ENCODE results near the gene CAMSAP1. TPM values are rescaled to one million over a fixed set of nuclear protein-coding genes. Genes with fewer than 3 reads are reported as not detected.

CAMSAP1 gene
- total RNA-seq, 1 donor: 26.1 TPM

DNA sequence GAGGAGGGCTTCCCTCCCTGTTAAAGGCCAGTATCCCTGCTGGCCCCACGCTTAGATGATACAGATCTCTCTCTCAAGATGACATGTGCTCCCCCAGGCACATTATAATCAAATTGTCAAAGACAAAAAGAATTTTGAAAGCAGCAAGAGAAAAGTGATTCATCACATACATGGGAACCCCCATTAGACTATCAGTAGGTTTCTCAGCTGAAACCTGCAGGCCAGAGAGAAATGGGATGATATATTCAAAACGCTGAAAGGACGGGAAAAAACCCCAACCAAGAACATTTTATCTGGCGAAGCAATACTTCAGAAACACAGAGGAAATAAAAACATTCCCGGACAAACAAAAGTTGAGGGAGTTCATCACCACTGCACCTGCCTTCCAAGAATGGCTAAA, 78.7 kb downstream of the CAMSAP1 start:
- Histone ChIP-seq H3K27ac (ENCODE audit: low read depth, low read length) (no peak overlapping the region), H3K9me3 (ENCODE audit: low read depth, low read length) (no peaks in the 10 kb centered on the region), H3K4me2 (ENCODE audit: insufficient read depth, low read length) (no peak overlapping the region), H3K4me1 (ENCODE audit: insufficient read depth, low read length) (no peaks in the 10 kb centered on the region), H2AFZ (ENCODE audit: low read length) (no peak overlapping the region), H4K20me1 (ENCODE audit: insufficient read depth, low read length) (peaks cover 36% of the 10 kb centered on the region), H3K79me2 (ENCODE audit: insufficient read depth, low read length) (peaks cover 35% of the 10 kb centered on the region), H3K4me3 (ENCODE audit: insufficient read depth, low read length) (no peak overlapping the region), H3K36me3 (ENCODE audit: insufficient read depth, low read length) (peaks cover 9% of the 10 kb centered on the region), H3K27me3 (ENCODE audit: insufficient read depth, low read length) (no peaks in the 10 kb centered on the region)
- DNase-seq (ENCODE audit: insufficient read length, low spot score, missing footprints): peak; percentile 18
- TF ChIP-seq, protein P1, sequence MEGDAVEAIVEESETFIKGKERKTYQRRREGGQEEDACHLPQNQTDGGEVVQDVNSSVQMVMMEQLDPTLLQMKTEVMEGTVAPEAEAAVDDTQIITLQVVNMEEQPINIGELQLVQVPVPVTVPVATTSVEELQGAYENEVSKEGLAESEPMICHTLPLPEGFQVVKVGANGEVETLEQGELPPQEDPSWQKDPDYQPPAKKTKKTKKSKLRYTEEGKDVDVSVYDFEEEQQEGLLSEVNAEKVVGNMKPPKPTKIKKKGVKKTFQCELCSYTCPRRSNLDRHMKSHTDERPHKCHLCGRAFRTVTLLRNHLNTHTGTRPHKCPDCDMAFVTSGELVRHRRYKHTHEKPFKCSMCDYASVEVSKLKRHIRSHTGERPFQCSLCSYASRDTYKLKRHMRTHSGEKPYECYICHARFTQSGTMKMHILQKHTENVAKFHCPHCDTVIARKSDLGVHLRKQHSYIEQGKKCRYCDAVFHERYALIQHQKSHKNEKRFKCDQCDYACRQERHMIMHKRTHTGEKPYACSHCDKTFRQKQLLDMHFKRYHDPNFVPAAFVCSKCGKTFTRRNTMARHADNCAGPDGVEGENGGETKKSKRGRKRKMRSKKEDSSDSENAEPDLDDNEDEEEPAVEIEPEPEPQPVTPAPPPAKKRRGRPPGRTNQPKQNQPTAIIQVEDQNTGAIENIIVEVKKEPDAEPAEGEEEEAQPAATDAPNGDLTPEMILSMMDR (IDR thresholded peaks at IDR 0.05; ENCODE audit: extremely low read depth, low read depth, low read length): no peak

DNA sequence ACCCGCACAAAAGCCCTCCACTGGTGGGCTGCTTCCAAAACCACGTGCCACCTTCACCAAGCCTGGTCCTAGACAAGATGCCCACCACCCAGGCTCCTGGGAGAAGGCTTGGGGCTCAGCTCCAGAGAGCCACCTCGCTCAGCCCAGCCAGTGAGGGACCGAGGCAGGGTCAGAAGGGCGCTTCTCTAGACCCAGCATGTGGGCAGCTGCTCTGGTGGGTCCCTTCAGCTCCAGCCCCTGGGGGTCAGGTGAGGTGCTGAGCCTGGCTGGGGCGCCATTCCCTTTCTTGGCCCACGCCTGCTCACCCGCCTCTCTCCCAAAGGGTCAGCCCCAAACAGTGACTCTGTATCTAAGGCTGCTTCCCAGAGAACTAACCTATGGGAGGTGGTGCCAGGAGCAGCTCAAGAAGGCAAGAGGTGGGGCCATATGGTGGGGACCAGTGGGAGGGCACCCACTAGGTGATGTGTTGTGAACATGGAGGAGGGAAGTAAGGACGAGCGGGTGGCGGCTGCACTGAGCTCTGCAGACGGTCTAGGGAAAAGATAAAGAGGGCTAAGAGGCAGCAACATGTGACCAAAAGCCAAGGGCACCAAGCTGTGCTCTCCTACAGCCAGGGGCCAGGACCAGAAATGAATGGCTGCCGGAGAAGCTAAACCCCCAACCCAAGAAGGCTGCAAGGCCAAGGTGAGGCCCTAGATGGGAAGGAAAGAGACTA, 79.3 kb downstream of the CAMSAP1 start:
- H3K27ac ChIP-seq (ENCODE audit: low read depth, low read length): no peak overlapping the region
- peak; percentile 21 for DNase-seq (ENCODE audit: insufficient read length, low spot score, missing footprints)
- peaks cover 13% of the 10 kb centered on the region for H3K36me3 ChIP-seq (ENCODE audit: insufficient read depth, low read length)
- H3K4me3 ChIP-seq (ENCODE audit: insufficient read depth, low read length): no peak overlapping the region
- H2AFZ ChIP-seq (ENCODE audit: low read length): no peak overlapping the region
- H3K4me1 ChIP-seq (ENCODE audit: insufficient read depth, low read length): no peaks in the 10 kb centered on the region
- TF ChIP-seq, protein P1 (IDR thresholded peaks at IDR 0.05; ENCODE audit: extremely low read depth, low read depth, low read length): no peak
- H3K9me3 ChIP-seq (ENCODE audit: low read depth, low read length): no peaks in the 10 kb centered on the region
- no peaks in the 10 kb centered on the region for H3K27me3 ChIP-seq (ENCODE audit: insufficient read depth, low read length)
- H4K20me1 ChIP-seq (ENCODE audit: insufficient read depth, low read length): peaks cover 36% of the 10 kb centered on the region
- no peak overlapping the region for H3K4me2 ChIP-seq (ENCODE audit: insufficient read depth, low read length)
- H3K79me2 ChIP-seq (ENCODE audit: insufficient read depth, low read length): peaks cover 34% of the 10 kb centered on the region

DNA sequence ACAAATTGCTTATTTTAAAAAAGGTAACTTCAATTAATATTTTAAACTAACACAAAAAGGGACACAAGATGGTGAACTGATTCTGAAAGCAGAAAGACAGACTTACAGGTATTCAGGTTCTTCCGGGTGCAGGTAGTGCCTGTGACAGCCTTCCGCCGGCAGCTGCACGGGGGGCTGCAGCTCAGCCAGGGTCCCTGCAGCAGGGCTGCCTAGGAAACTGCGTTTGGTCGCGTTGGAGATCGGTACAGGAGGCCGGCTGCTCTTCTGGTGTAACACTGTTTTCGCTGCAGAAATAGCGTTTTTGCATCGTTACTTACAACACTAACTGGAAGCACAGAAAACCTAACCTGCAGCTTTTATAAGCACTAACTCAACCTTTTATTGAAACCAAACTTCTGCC, 80.0 kb downstream of the CAMSAP1 start:
- Histone ChIP-seq H3K79me2 (ENCODE audit: insufficient read depth, low read length) (peaks cover 34% of the 10 kb centered on the region), H2AFZ (ENCODE audit: low read length) (no peak overlapping the region), H3K4me3 (ENCODE audit: insufficient read depth, low read length) (no peak overlapping the region), H3K27ac (ENCODE audit: low read depth, low read length) (no peak overlapping the region), H3K36me3 (ENCODE audit: insufficient read depth, low read length) (peaks cover 21% of the 10 kb centered on the region), H3K4me2 (ENCODE audit: insufficient read depth, low read length) (no peak overlapping the region), H4K20me1 (ENCODE audit: insufficient read depth, low read length) (peaks cover 35% of the 10 kb centered on the region), H3K4me1 (ENCODE audit: insufficient read depth, low read length) (no peaks in the 10 kb centered on the region), H3K27me3 (ENCODE audit: insufficient read depth, low read length) (no peaks in the 10 kb centered on the region), H3K9me3 (ENCODE audit: low read depth, low read length) (no peaks in the 10 kb centered on the region)
- TF ChIP-seq, protein P1 (IDR thresholded peaks at IDR 0.05; ENCODE audit: extremely low read depth, low read depth, low read length): no peak
- peak; percentile 27 for DNase-seq (ENCODE audit: insufficient read length, low spot score, missing footprints)

DNA sequence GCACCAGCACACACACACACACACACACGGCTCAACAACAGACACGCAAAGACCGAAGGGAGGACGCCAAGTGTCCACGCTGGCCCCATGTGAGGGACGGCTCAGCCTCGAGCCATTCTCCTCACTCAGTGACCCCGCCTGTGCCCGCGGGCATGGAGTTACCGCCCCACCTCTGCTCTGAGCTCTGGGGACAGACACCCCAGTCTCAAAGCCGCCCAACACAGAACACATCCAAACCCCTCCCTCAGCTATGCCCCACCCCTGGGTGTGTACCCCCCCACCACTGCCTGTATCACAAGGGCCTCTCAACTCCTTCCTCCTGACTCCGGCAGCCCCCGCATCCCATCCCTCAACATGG, 81.2 kb downstream of the CAMSAP1 start:
- no peak for DNase-seq (ENCODE audit: insufficient read length, low spot score, missing footprints)
- Histone ChIP-seq H3K4me3 (ENCODE audit: insufficient read depth, low read length) (no peak overlapping the region), H3K27ac (ENCODE audit: low read depth, low read length) (no peak overlapping the region), H3K4me2 (ENCODE audit: insufficient read depth, low read length) (no peak overlapping the region), H4K20me1 (ENCODE audit: insufficient read depth, low read length) (peaks cover 31% of the 10 kb centered on the region), H2AFZ (ENCODE audit: low read length) (no peak overlapping the region), H3K79me2 (ENCODE audit: insufficient read depth, low read length) (peaks cover 32% of the 10 kb centered on the region), H3K9me3 (ENCODE audit: low read depth, low read length) (no peaks in the 10 kb centered on the region), H3K36me3 (ENCODE audit: insufficient read depth, low read length) (peaks cover 23% of the 10 kb centered on the region), H3K27me3 (ENCODE audit: insufficient read depth, low read length) (no peaks in the 10 kb centered on the region), H3K4me1 (ENCODE audit: insufficient read depth, low read length) (no peaks in the 10 kb centered on the region)
- TF ChIP-seq, protein P1 (IDR thresholded peaks at IDR 0.05; ENCODE audit: extremely low read depth, low read depth, low read length): no peak

Measured in osteoblast (primary cell).